ENCODE measurements around the gene PNMT.
A peak's percentile ranks its signal among the peaks of the same experiment; 100 is the strongest.

DNA sequence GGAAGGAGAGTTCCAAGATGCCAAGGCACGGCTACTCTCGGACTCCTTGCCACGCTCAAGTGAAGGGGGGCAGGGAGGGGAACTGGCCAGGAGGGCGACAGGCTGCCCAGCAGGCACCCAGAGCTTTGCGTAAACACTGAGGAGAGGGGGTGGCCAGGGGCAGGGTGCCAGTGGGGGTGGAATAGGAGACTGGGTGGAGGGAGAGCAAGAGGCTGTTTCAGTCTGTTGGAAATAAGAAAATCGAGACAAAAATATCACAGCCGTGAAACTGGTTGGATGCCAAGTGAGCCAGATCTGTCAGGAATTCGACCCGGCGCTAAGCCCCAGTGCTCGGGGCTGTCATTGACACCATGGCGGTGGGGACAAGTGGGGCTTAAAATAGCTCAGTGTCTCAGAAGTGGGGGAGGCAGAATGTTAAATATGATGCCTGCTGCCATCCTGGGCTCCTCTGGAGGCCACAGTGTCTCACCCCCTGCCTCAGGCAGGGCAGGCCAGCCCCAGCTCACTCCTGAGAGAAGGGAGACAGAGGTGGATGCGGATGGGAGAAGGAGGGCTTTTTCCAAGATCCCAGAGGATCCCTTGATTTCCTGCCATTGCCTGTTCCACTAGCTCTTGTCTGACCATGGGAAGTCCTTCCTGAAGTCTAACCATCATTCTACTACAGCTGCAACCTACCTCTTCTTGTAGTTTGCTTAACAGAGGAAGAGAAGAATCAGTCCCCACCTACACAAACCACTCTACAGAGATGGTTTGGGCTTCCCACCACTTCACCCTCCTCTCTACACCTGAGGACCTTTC, 9.5 kb downstream of the PNMT start:
- TF ChIP-seq, protein P1, sequence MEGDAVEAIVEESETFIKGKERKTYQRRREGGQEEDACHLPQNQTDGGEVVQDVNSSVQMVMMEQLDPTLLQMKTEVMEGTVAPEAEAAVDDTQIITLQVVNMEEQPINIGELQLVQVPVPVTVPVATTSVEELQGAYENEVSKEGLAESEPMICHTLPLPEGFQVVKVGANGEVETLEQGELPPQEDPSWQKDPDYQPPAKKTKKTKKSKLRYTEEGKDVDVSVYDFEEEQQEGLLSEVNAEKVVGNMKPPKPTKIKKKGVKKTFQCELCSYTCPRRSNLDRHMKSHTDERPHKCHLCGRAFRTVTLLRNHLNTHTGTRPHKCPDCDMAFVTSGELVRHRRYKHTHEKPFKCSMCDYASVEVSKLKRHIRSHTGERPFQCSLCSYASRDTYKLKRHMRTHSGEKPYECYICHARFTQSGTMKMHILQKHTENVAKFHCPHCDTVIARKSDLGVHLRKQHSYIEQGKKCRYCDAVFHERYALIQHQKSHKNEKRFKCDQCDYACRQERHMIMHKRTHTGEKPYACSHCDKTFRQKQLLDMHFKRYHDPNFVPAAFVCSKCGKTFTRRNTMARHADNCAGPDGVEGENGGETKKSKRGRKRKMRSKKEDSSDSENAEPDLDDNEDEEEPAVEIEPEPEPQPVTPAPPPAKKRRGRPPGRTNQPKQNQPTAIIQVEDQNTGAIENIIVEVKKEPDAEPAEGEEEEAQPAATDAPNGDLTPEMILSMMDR (IDR thresholded peaks at IDR 0.05) = peak in 1 of 6 experiments; percentile 9
- TF ChIP-seq POLR2A (IDR thresholded peaks at IDR 0.05) = peak in 1 of 2 donors; percentile 17

All from thyroid gland (tissue), 4 donors.